ENCODE results near the gene IL17B.
"Not testable (repeated sequence)": the region's sequence is repeated elsewhere in the genome, so short reads cannot be mapped to it uniquely, and the experiment has no call there.

IL17B gene

DNA sequence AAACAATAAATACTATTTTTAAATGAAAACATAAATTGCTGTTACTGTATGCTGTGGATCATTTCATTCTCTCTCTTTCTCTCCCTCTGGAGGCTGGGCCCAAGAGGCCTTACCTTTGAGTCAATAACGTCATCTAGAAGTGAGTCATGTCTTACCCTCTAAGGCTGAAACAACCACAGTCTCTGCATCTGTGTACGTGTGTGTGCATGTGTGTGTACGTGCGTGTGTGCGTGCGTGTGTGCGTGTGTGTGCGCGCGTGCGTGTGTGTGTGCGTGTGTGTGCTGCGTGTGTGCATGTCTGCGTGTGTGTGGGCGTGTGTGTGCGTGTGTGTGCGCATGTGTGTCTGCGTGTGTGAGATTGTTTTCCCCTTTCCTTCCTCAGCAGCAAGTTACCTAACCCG lies 13.6 kb upstream of the IL17B start:
- no peak for TF ChIP-seq ZFX (IDR thresholded peaks at IDR 0.05)
- TF ChIP-seq, protein P1, sequence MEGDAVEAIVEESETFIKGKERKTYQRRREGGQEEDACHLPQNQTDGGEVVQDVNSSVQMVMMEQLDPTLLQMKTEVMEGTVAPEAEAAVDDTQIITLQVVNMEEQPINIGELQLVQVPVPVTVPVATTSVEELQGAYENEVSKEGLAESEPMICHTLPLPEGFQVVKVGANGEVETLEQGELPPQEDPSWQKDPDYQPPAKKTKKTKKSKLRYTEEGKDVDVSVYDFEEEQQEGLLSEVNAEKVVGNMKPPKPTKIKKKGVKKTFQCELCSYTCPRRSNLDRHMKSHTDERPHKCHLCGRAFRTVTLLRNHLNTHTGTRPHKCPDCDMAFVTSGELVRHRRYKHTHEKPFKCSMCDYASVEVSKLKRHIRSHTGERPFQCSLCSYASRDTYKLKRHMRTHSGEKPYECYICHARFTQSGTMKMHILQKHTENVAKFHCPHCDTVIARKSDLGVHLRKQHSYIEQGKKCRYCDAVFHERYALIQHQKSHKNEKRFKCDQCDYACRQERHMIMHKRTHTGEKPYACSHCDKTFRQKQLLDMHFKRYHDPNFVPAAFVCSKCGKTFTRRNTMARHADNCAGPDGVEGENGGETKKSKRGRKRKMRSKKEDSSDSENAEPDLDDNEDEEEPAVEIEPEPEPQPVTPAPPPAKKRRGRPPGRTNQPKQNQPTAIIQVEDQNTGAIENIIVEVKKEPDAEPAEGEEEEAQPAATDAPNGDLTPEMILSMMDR (conservative IDR thresholded peaks at IDR 0.05): no peak
- H3K27ac ChIP-seq: no peak overlapping the region

DNA sequence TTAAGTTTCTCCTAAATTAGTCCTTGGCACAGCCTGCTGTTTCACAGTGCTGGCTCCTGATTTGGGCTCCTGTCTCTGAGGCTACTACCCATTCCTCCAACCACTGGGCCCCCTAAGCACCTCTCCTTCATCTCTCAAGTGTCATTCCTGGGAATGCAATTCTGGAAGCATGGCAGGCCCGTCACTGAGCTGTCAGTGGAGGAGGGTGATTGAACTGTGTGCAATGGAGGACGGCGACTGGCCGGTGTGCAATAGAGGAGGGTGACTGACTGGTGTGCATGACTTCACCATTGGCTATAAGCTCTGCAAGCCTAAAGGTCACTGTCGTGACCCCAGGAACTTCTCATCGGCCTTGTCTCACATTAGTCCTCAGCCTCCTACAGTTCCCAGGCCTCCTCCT lies 12.4 kb upstream of the IL17B start:
- H3K27ac ChIP-seq: no peak overlapping the region
- TF ChIP-seq, protein P1 (conservative IDR thresholded peaks at IDR 0.05): no peak
- TF ChIP-seq ZFX (IDR thresholded peaks at IDR 0.05): no peak

DNA sequence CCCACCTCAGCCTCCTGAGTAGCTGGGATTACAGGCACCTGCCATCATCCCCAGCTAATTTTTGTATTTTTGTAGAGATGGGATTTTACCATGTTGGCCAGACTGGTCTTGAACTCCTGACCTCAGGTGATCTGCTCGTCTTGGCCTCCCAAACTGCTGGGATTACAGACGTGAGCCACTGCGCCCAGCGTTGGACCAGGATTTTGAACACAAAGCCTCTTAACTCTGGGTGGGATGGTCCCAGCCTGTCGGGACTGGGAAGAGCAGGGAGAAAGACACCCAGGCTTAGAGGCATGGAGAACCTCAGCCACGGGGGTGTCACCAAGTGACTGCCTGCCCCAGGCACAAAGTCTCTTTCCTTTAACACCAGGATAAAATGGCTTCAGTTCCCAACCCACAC lies 12.0 kb upstream of the IL17B start:
- not testable (repeated sequence) for H3K27ac ChIP-seq

DNA sequence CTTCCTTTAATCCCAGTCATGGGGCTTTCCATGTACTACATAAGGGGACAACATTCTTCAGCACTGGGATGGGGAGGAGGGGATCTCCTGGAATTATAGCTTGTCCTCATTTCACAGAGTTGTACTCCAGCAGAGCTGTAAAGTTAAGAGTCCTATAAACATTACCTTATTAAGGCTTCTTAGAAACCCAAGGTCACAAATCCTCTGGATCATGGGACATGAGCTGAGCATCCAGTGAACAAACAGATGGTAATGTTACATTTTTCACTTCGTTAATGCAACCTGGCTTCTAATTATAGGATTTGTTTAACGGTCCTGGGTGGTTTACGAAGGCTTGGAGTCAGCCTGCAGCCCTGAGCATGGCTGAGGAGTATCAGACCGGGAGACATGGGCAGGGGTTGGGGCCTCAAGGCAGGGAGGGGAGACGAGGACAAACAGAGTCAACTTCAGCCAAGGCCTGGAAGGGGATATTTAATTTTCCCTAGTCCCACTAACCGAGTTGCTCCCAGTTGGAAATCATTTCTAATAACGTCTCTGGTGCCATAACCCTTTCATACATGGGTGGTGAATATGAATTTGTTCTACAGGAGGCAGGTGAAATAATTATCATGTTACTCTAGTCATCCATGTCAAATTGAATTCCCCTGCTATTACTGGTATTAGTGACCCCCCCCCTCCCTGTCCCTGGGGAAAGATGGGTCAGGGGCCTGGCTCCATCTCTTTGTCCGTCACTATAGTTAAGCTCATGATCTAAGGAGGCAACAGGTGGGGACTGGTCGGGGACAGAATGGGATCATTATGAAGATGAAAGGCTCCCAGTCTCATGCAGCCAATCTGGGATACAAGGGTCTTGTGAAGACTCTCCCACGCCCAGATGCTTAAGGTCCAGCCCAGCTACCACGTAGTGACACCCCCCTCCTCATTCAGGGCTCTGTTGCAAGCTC lies 10.7 kb upstream of the IL17B start:
- no peak for TF ChIP-seq ZFX (IDR thresholded peaks at IDR 0.05)
- TF ChIP-seq, protein P1 (conservative IDR thresholded peaks at IDR 0.05): no peak
- no peak overlapping the region for H3K27ac ChIP-seq

DNA sequence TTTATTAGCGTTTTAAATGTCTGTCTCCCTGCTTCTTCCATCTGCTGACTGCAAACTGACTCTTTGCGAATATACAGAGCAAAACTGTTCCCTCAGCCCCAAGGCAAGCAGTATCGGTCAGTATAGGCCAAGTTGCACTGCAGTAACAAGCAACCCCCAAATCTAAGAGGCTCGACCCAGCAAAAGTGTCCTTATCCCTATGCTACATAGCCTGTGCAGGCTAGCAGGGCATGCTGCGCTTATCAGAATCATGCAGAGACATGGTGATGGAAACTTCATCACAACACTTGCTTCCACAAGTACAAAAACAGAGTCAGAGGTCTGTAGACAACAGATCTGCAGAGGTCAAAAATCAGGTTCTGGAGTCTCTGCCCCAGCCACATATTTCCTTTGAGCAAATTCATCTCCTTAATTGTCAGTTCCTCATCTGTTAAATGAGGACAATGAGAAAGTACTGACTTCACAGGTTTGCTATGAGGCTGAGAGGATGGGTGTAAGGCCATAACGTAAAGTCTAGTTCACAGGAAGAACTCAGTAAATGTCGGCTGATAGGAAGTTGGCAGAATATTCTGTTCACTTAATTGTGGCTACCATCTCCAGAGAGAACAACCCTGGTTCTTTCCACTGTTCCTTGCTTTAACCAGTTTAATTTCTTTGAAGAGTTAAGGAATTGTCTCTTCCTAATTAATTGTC lies 9.6 kb upstream of the IL17B start:
- TF ChIP-seq, protein P1 (conservative IDR thresholded peaks at IDR 0.05): no peak
- no peak for TF ChIP-seq ZFX (IDR thresholded peaks at IDR 0.05)
- H3K27ac ChIP-seq: no peak overlapping the region

DNA sequence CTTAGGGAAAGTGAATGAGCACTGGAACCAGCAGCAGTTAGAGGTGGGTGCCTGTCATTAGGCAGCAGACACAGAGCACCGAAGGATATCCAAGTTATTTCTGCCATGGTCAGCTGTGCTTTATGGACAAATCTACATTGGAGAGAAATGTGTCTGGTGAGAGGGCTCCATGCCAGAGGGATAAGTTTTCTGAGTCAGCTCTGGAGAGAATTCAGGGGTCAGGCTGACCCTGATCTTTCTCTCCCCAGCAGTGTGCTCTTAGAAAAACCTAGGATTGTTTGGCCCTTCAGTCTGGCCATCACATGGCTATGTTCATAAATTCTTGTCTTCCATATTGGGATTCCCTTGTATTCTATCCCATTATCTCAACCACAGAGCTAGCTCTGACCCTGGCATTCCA lies 8.9 kb upstream of the IL17B start:
- TF ChIP-seq ZFX (IDR thresholded peaks at IDR 0.05): no peak
- TF ChIP-seq, protein P1 (conservative IDR thresholded peaks at IDR 0.05): no peak
- H3K27ac ChIP-seq: no peak overlapping the region

DNA sequence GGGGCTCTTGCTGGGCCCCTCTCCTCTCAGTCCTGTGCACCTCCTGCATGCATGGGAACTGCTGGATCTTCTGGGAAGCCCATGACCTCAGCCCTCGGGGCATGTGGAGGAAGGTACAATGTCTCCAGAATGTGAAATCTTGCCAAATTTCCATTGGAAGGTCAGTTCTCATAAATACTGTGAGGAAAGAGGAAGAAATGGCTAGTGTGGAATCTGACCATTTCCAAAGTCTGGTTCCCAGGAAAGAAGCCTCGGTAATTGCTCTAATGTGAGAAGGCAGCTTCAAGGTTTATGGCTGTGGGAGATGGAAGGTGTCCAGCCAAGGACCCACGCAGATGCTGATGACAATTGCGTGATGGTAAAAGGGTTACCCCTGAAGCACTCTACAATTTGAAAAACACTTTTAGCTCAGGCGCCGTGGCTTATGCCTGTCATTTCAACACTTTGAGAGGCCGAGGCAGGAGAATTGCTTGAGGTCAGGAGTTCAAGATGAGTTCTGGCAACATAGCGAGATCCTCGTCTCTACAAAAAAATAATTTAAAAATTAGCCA lies 8.1 kb upstream of the IL17B start:
- no peak overlapping the region for H3K27ac ChIP-seq
- TF ChIP-seq, protein P1 (conservative IDR thresholded peaks at IDR 0.05): no peak
- no peak for TF ChIP-seq ZFX (IDR thresholded peaks at IDR 0.05)
